Lower leg skin (tissue), 4 donors: ENCODE results near the gene DHTKD1. TPM values are rescaled to one million over a fixed set of nuclear protein-coding genes. Genes with fewer than 3 reads are reported as not detected.

Source experiments
- DNase-seq, 2 donors: peaks; one replicate each; pipeline ENCODE4 v3.0.0-alpha.2; 2019; ENCODE audit warnings: low spot score in 2 of 2
- H3K4me3 ChIP-seq: fragments of 200-600 bp; sonication (generic); 2 replicates; pipeline ENCODE4 v1.5.1; 2017; ENCODE audit warnings: mild to moderate bottlenecking, low read depth; ENCODE audit not compliant: poor library complexity, severe bottlenecking
- POLR2A ChIP-seq, 2 donors: fragments of 450-650 bp; IDR thresholded peaks; one replicate each; pipeline ENCODE4 v1.6.1; 2016 to 2017; ENCODE audit warnings: antibody characterized with exemption in 2 of 2, mild to moderate bottlenecking in 1 of 2, moderate library complexity in 1 of 2
- WGBS, 2 donors: methylation state at CpG; one replicate each; pipeline ENCODE4 v1.1.5; 2018; 5-methylcytosine and 5-hydroxymethylcytosine counted together
- intact Hi-C: fragments of 100-400 bp; cut with DNase I; formaldehyde crosslinking; loops from one replicate; pipeline ENCODE4 v1.15.0; 2023; ENCODE audit warnings: low total_unique reads
- total RNA-seq, 4 donors: library from RNA; depleted of rRNA; stranded (reverse); fragments of >200 nt; gene quantifications; one replicate each; pipeline ENCODE4 v1.1.0, GENCODE V29; 2016
- TF ChIP-seq, protein P1 (sequence below), 3 donors: fragments of 450-650 bp; IDR thresholded peaks; one replicate each; pipeline ENCODE4 v1.5.1; 2016; ENCODE audit warnings: antibody characterized with exemption in 3 of 3, mild to moderate bottlenecking in 3 of 3, moderate library complexity in 2 of 3

DHTKD1 gene
- total RNA-seq, 4 donors from 2014 or later = 9.7 to 18.7 (median 13.1) TPM

- H3K4me3 ChIP-seq = no peak overlapping the region
- no peak for DNase-seq
- WGBS, 2 donors = 93 to 94% methylated on average over 5 of the region's 5 CpGs
- intact Hi-C loops = no loop called here
- TF ChIP-seq POLR2A (IDR thresholded peaks at IDR 0.05) = no peak
- TF ChIP-seq, protein P1, sequence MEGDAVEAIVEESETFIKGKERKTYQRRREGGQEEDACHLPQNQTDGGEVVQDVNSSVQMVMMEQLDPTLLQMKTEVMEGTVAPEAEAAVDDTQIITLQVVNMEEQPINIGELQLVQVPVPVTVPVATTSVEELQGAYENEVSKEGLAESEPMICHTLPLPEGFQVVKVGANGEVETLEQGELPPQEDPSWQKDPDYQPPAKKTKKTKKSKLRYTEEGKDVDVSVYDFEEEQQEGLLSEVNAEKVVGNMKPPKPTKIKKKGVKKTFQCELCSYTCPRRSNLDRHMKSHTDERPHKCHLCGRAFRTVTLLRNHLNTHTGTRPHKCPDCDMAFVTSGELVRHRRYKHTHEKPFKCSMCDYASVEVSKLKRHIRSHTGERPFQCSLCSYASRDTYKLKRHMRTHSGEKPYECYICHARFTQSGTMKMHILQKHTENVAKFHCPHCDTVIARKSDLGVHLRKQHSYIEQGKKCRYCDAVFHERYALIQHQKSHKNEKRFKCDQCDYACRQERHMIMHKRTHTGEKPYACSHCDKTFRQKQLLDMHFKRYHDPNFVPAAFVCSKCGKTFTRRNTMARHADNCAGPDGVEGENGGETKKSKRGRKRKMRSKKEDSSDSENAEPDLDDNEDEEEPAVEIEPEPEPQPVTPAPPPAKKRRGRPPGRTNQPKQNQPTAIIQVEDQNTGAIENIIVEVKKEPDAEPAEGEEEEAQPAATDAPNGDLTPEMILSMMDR (IDR thresholded peaks at IDR 0.05) = no peak
Measured at GRCh38 chr10:12025591-12025990, 43.2 kb upstream of the DHTKD1 start.

DNA sequence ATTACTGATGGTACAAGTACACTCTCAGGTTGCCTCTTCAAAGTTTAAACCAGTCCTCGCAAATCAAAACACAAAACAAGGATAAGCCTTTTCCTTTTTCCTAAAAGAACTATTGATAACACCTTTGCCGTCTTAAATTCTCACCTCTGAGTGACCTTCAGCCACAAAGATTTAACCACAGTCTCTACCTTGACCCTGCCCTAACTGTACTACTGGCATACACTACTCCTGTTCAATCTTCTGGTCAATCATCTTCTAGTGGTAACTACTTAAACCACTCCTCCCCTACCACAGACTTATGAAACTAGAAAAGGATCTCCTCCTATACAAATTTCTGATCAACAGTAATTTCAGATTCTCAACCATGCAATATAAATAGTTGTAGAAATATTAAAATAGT, 41.2 kb upstream of the DHTKD1 start:
- intact Hi-C loops = no loop called here
- H3K4me3 ChIP-seq = no peak overlapping the region
- DNase-seq = no peak
- 92 to 95% methylated on average over 2 of the region's 2 CpGs for WGBS, 2 donors
- TF ChIP-seq, protein P1 (IDR thresholded peaks at IDR 0.05) = no peak
- no peak for TF ChIP-seq POLR2A (IDR thresholded peaks at IDR 0.05)

GRCh38 chr10:12031404-12031803, 37.4 kb upstream of the DHTKD1 start:
- H3K4me3 ChIP-seq = no peak overlapping the region
- TF ChIP-seq POLR2A (IDR thresholded peaks at IDR 0.05) = no peak
- TF ChIP-seq, protein P1 (IDR thresholded peaks at IDR 0.05) = no peak
- intact Hi-C loops = no loop called here
- 90 to 91% methylated on average over 4 of the region's 4 CpGs for WGBS, 2 donors
- DNase-seq = no peak

GRCh38 chr10:12036073-12036655, 32.6 kb upstream of the DHTKD1 start:
- TF ChIP-seq, protein P1 (IDR thresholded peaks at IDR 0.05) = no peak
- no peak for TF ChIP-seq POLR2A (IDR thresholded peaks at IDR 0.05)
- no peak overlapping the region for H3K4me3 ChIP-seq
- DNase-seq = no peak
- 69 to 71% methylated on average over 3 of the region's 3 CpGs for WGBS, 2 donors
- intact Hi-C loops = no loop called here

GRCh38 chr10:12041766-12042408, 26.9 kb upstream of the DHTKD1 start:
- no peak for DNase-seq
- TF ChIP-seq, protein P1 (IDR thresholded peaks at IDR 0.05) = no peak
- peak overlapping the region; percentile 100 for H3K4me3 ChIP-seq
- intact Hi-C loops = no loop called here
- WGBS, 2 donors = 1% methylated on average over 26 of the region's 26 CpGs

GRCh38 chr10:12042409-12042796, 26.4 kb upstream of the DHTKD1 start:
- intact Hi-C loops = no loop called here
- 0 to 7% methylated on average over 5 to 11 of the region's 31 CpGs for WGBS, 2 donors
- H3K4me3 ChIP-seq = peak overlapping the region; percentile 100
- peak; percentile 36 to 92 for DNase-seq
- TF ChIP-seq, protein P1 (IDR thresholded peaks at IDR 0.05) = no peak
- TF ChIP-seq POLR2A (IDR thresholded peaks at IDR 0.05) = no peak
